ENCODE results near the gene CDH24. TPM values are rescaled to one million over a fixed set of nuclear protein-coding genes. Genes with fewer than 3 reads are reported as not detected.

Gene CDH24
- total and polyA plus RNA-seq, 2 of the 8 experiments (the other 6 are each of a cell fraction or from before 2014, with no cell fraction given): 18.1 to 27.6 TPM

DNA sequence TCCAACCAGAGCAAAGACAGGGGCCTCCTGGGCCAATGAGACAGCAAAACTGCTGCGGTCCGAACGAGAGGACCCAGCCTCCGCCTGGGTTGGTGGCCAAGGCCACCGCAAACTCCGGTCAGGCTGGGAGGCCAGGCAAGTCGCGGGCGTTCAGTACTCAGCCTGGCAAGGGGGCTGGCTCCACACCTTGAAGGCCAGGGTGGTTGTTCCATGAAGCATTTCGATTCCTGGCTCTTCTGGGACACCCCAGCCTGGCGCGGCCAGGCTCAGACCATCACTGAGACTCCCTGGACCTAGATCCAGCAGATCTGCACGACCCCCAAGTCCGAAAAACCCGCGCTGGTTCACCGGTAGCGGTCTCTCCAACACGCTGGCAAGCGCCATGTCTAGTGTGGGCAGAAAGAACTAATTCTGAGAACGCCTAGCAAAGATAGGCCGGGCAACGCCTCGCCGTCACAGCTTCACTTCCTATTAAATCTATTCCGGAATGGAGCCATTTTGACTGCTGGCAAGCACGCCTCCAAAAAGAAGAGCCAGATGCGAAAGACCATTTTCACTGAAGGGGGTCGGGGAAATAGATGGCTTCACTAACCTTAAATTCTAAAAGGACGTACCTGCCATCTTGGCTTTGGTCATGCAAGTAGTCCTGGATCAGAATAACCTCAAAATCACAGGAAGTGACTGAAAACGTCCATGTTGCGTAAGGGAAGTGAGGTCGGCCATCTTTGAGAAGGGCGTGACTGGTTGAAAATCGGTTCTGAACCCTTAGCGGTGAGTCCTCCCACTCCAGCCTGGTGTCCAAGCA lies 22.6 kb downstream of the CDH24 start, which contains the start of gene PSMB5 (continued):
- TF ChIP-seq JUN (IDR thresholded peaks at IDR 0.05; ENCODE audit: low read depth, low read length) (no peak), BRCA1 (IDR thresholded peaks at IDR 0.05; ENCODE audit: low read depth, low read length) (no peak), SIRT6 (IDR thresholded peaks at IDR 0.05; ENCODE audit: low read length) (no peak), CEBPB (IDR thresholded peaks at IDR 0.05; ENCODE audit: low read depth, low read length) (peak; percentile 96), USF2 (IDR thresholded peaks at IDR 0.05; ENCODE audit: low read length) (no peak), SIN3A (conservative IDR thresholded peaks at IDR 0.05 in 1 of 2, IDR thresholded peaks at IDR 0.05 in 1 of 2; ENCODE audit: low read depth in 1 of 2, low read length in 2 of 2) (no peak; a peak in 2 of 4 replicates), KDM4A (IDR thresholded peaks at IDR 0.05; ENCODE audit: low read depth, low read length, severe bottlenecking) (peak; percentile 42), TCF12 (IDR thresholded peaks at IDR 0.05; ENCODE audit: low read depth, low read length) (no peak), EP300 (IDR thresholded peaks at IDR 0.05; ENCODE audit: borderline replicate concordance in 1 of 2, low read depth in 2 of 2, low read length in 2 of 2) (no peak), EGR1 (IDR thresholded peaks at IDR 0.05; ENCODE audit: borderline replicate concordance, low read depth, low read length) (no peak), TBP (IDR thresholded peaks at IDR 0.05; ENCODE audit: low read depth, low read length) (peak; percentile 77), CREB1 (IDR thresholded peaks at IDR 0.05) (peak; percentile 78), MAFK (IDR thresholded peaks at IDR 0.05; ENCODE audit: low read depth, low read length) (peak; percentile 67), SUZ12 (IDR thresholded peaks at IDR 0.05; ENCODE audit: low read length) (no peak), RAD21 (IDR thresholded peaks at IDR 0.05 in 1 of 2, conservative IDR thresholded peaks at IDR 0.05 in 1 of 2; ENCODE audit: low read depth in 2 of 2, low read length in 2 of 2) (no peak), TAF1 (IDR thresholded peaks at IDR 0.05; ENCODE audit: low read depth, low read length) (peak; percentile 97), TEAD4 (IDR thresholded peaks at IDR 0.05; ENCODE audit: low read depth, low read length) (no peak), EZH2 (IDR thresholded peaks at IDR 0.05; ENCODE audit: low read depth, low read length, severe bottlenecking) (no peak)
- TF ChIP-seq, protein P1, sequence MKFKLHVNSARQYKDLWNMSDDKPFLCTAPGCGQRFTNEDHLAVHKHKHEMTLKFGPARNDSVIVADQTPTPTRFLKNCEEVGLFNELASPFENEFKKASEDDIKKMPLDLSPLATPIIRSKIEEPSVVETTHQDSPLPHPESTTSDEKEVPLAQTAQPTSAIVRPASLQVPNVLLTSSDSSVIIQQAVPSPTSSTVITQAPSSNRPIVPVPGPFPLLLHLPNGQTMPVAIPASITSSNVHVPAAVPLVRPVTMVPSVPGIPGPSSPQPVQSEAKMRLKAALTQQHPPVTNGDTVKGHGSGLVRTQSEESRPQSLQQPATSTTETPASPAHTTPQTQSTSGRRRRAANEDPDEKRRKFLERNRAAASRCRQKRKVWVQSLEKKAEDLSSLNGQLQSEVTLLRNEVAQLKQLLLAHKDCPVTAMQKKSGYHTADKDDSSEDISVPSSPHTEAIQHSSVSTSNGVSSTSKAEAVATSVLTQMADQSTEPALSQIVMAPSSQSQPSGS (IDR thresholded peaks at IDR 0.05; ENCODE audit: low read length): no peak
- TF ChIP-seq, protein P2, sequence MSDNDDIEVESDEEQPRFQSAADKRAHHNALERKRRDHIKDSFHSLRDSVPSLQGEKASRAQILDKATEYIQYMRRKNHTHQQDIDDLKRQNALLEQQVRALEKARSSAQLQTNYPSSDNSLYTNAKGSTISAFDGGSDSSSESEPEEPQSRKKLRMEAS (IDR thresholded peaks at IDR 0.05): no peak; the same call in 1 of the 2 replicates

All from H1 (cell line).